Mammary epithelial cell (primary cell): ENCODE results near the gene APOOL.

Experiments used
- CTCF ChIP-seq, 2 donors: IDR thresholded peaks in 1 of 2; conservative IDR thresholded peaks in 1 of 2; 2 replicates each; pipeline ENCODE4 v1.5.1; 2011 to 2012; ENCODE audit warnings: inconsistent platforms in 2 of 2, low read length in 2 of 2, mild to moderate bottlenecking in 2 of 2, control low read depth in 1 of 2, low read depth in 1 of 2; ENCODE audit not compliant: insufficient read depth in 1 of 2; ENCODE audit errors: extremely low read depth in 1 of 2
- EZH2 ChIP-seq: IDR thresholded peaks from 2 replicates; pipeline ENCODE4 v1.6.1; 2012; ENCODE audit warnings: low read length, inconsistent platforms, borderline replicate concordance

DNA sequence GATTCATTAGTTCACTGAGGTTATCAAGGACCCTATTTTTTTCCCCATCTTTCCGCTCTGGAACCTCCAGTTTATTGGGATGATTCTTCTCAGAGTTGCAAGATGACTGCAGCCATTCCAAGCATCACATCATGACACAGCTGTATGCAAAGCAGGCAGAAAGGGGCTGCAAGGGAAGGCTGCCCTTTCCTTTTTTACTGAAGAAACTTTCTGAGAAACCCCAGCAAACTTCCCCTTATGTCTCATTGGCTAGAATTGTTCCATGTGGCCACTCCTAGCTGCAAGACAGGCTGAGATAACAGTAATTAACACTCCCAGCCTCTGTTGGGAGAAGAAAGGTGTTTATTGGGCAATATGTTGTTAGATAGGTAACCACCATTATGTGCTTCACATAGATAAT, 137.3 kb downstream of the APOOL start:
- TF ChIP-seq CTCF (conservative IDR thresholded peaks at IDR 0.05 in 1 of 2, IDR thresholded peaks at IDR 0.05 in 1 of 2; ENCODE audit: extremely low read depth in 1 of 2, insufficient read depth in 1 of 2, low read depth in 1 of 2, low read length in 2 of 2): no peak
- no peak for TF ChIP-seq EZH2
